ENCODE data around the gene ING1.

DNA sequence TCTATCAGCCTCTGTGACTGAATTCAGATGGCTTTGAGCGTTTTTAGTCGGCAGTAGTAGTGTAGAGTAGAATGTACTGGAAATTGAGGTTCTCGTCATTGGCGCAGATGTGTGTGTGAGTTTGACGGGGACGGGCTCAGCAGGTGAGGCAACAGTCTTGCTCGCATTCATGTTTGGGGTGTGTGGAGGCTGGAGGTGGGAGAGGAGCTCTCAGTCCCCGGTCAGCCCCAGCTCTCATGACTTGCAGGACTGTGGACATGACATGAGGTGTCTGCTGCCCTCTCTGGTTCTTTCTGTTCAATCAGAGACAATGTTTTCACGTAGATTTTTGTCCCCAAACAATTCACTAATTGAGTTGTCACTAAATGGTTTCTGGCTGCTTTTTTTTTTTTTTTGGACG lies 57.2 kb downstream of the ING1 start:
- TF ChIP-seq, protein P1, sequence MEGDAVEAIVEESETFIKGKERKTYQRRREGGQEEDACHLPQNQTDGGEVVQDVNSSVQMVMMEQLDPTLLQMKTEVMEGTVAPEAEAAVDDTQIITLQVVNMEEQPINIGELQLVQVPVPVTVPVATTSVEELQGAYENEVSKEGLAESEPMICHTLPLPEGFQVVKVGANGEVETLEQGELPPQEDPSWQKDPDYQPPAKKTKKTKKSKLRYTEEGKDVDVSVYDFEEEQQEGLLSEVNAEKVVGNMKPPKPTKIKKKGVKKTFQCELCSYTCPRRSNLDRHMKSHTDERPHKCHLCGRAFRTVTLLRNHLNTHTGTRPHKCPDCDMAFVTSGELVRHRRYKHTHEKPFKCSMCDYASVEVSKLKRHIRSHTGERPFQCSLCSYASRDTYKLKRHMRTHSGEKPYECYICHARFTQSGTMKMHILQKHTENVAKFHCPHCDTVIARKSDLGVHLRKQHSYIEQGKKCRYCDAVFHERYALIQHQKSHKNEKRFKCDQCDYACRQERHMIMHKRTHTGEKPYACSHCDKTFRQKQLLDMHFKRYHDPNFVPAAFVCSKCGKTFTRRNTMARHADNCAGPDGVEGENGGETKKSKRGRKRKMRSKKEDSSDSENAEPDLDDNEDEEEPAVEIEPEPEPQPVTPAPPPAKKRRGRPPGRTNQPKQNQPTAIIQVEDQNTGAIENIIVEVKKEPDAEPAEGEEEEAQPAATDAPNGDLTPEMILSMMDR (IDR thresholded peaks at IDR 0.05; ENCODE audit: low read depth, low read length) = no peak
- no peak for TF ChIP-seq POLR2A (IDR thresholded peaks at IDR 0.05; ENCODE audit: extremely low read depth, insufficient read length)

Measured in NB4 (cell line).